Measurements from ENCODE around the gene B3GALT6. TPM values are rescaled to one million over a fixed set of nuclear protein-coding genes. Genes with fewer than 3 reads are reported as not detected.
"Not testable (repeated sequence)": the region's sequence is repeated elsewhere in the genome, so short reads cannot be mapped to it uniquely, and the experiment has no call there.

B3GALT6 gene
- total and polyA plus RNA-seq, 11 donors = 6.7 to 21.4 (median 11.2) TPM

DNA sequence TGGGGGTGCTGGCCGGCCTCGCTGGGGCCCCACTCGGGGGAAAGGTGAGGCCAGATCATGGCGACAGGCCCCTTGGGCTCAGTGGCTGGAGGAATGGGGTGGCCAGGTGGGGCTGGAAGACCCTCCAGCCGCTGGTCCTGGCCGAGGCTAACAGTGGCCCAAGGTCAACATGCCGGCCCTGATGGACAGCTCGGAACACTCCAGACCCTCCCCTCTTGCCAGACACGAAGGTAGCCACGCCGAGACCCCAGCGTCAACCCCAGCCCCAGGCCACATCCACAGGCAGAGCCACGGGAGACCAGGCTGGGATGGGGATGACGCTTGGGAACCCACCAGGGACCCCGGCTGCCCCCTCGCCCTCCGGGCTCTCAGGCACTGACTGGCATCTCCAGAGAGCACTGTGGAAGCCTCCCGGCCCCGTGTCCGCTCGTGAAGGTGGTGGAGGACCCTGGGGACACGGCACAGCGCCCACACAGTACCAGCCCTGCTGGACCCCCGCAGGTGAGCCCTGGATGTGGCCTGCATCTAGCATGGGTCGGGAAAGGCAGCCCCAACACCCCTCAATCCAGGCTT lies 15.4 kb downstream of the B3GALT6 start:
- Histone ChIP-seq H3K27me3 (peaks cover 6 to 34% (median 18%) of the 10 kb centered on the region in 9 donors), H3K4me1 (peaks cover 0 to 27% (median 0%) of the 10 kb centered on the region in 12 donors), H3K9me3 (no peaks in the 10 kb centered on the region), H3K4me3 (no peak overlapping the region), H3K36me3 (peaks cover 0 to 6% (median 2%) of the 10 kb centered on the region in 9 donors), H3K27ac (no peak overlapping the region)
- 66 to 73% (median 69%) methylated on average over 10 to 25 of the region's 25 CpGs for WGBS, 4 donors
- ATAC-seq (no peak), DNase-seq (no peak)
- TF ChIP-seq, protein P1, sequence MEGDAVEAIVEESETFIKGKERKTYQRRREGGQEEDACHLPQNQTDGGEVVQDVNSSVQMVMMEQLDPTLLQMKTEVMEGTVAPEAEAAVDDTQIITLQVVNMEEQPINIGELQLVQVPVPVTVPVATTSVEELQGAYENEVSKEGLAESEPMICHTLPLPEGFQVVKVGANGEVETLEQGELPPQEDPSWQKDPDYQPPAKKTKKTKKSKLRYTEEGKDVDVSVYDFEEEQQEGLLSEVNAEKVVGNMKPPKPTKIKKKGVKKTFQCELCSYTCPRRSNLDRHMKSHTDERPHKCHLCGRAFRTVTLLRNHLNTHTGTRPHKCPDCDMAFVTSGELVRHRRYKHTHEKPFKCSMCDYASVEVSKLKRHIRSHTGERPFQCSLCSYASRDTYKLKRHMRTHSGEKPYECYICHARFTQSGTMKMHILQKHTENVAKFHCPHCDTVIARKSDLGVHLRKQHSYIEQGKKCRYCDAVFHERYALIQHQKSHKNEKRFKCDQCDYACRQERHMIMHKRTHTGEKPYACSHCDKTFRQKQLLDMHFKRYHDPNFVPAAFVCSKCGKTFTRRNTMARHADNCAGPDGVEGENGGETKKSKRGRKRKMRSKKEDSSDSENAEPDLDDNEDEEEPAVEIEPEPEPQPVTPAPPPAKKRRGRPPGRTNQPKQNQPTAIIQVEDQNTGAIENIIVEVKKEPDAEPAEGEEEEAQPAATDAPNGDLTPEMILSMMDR (IDR thresholded peaks at IDR 0.05) = no peak
- TF ChIP-seq POLR2A (IDR thresholded peaks at IDR 0.05) = no peak
- intact Hi-C loops (cut with DNase I) = loop anchor here in 1 of 10 donors (5.0 kb wide), 1 partner anchor 125 kb away; no protein-coding TSS in a partner anchor

DNA sequence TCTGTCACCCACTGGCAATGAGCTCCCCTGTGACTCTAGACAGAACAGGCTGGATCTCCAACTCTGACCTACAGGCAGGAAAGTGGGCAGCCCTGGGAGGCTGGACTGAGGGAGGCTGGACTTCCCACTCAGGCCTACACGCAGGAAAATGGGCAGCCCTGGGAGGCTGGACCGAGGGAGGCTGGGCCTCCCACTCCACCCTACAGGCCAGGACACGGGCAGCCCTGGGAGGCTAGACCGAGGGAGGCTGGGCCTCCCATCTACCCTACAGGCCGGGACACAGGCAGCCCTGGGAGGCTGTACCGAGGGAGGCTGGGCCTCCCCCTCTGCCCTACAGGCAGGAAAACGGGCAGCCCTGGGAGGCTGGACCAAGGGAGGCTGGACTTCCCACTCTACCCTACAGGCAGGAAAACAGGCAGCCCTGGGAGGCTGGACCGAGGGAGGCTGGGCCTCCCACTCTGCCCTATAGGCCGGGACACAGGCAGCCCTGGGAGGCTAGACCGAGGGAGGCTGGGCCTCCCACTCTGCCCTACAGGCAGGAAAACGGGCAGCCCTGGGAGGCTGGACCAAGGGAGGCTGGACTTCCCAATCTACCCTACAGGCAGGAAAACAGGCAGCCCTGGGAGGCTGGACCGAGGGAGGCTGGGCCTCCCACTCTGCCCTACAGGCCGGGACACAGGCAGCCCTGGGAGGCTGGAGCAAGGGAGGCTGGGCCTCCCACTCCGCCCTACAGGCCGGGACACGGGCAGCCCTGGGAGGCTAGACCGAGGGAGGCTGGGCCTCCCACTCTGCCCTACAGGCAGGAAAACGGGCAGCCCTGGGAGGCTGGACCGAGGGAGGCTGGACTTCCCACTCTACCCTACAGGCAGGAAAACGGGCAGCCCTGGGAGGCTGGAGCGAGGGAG lies 16.2 kb downstream of the B3GALT6 start:
- WGBS, 4 donors = 88 to 94% (median 90%) methylated on average over 4 to 21 of the region's 21 CpGs
- ATAC-seq, H3K4me3 ChIP-seq, H3K9me3 ChIP-seq, H3K27ac ChIP-seq, DNase-seq: not testable (repeated sequence)
- Histone ChIP-seq H3K27me3 (peaks cover 6 to 34% (median 18%) of the 10 kb centered on the region in 9 donors), H3K4me1 (peaks cover 0 to 27% (median 0%) of the 10 kb centered on the region in 12 donors), H3K36me3 (peaks cover 0 to 15% (median 8%) of the 10 kb centered on the region in 9 donors)
- intact Hi-C loops (cut with DNase I) = loop anchor here in 1 of 10 donors (5.0 kb wide), 1 partner anchor 126 kb away; no protein-coding TSS in a partner anchor

DNA sequence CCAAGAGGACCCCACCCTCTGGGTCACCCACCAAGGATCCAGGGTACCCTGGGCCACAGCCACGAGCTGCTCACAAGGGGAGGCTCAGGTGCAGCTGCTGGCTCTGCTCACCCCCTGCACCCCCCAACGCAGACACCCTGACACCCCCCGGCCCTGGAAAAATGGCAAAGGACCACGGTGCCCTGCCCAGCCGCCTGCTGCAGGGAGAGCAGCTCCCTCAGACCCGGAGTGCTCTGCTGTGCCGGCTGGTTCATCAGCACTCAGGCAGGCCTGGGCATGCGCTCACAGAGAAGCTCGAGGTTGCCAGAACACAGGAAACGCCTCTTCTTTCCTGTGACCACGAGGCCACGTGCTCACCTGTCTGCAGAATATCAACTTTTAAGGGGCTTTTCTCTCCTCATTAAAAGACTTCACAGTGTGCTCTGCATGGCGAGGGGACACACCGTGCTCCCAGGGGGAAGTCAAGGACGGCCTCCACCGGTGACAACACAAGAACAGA lies 18.8 kb downstream of the B3GALT6 start:
- 67 to 75% (median 71%) methylated on average over 12 to 16 of the region's 16 CpGs for WGBS, 4 donors
- H3K27me3 ChIP-seq = peaks cover 1 to 22% (median 11%) of the 10 kb centered on the region in 9 donors
- no peaks in the 10 kb centered on the region for H3K9me3 ChIP-seq
- H3K36me3 ChIP-seq = peaks cover 0 to 41% (median 33%) of the 10 kb centered on the region in 9 donors
- no peak for TF ChIP-seq POLR2A (IDR thresholded peaks at IDR 0.05)
- TF ChIP-seq, protein P1 (IDR thresholded peaks at IDR 0.05) = no peak
- intact Hi-C loops (cut with DNase I) = loop anchor here in 7 of 10 donors (1.0 to 5.0 kb wide), 4 partner anchors 128 to 130 kb away; no protein-coding TSS in a partner anchor
- no peak overlapping the region for H3K4me3 ChIP-seq
- ATAC-seq (peak in 2 of 4 donors; percentile 15 to 22), DNase-seq (peak in 1 of 5 donors; percentile 62)
- H3K27ac ChIP-seq = no peak overlapping the region
- H3K4me1 ChIP-seq = peaks cover 0 to 14% (median 0%) of the 10 kb centered on the region in 12 donors

DNA sequence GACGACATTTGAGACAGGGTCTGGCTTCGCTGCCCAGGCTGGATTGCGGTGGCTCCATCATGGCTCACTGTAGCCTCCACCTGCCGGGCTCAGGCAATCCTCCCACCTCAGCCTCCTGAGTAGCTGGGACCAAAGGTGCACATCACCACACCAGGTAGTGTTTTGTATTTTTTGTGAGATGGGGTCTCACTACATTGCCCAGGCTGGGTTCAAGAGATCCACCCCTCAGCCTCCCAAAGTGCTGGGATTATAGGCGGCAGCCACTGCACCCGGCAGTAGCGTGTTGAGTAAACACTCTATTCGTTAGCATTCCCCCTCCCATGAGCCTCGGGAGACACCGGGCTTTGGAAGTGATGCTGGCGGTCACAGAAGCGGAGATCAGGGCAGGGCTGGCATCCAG lies 21.3 kb downstream of the B3GALT6 start:
- Histone ChIP-seq H3K27ac (no peak overlapping the region), H3K27me3 (no peaks in the 10 kb centered on the region), H3K36me3 (peaks cover 0 to 53% (median 45%) of the 10 kb centered on the region in 9 donors), H3K4me3 (no peak overlapping the region), H3K4me1 (no peaks in the 10 kb centered on the region), H3K9me3 (no peaks in the 10 kb centered on the region)
- DNase-seq (no peak), ATAC-seq (no peak)
- no peak for TF ChIP-seq POLR2A (IDR thresholded peaks at IDR 0.05)
- TF ChIP-seq, protein P1 (IDR thresholded peaks at IDR 0.05) = no peak
- WGBS, 4 donors = 85 to 99% (median 93%) methylated on average over 12 of the region's 12 CpGs
- intact Hi-C loops (cut with DNase I) = loop anchor here in 3 of 10 donors (2.0 to 5.0 kb wide), 2 partner anchors 131 kb away; no protein-coding TSS in a partner anchor
